IPS-11a (cell line): ENCODE measurements around the gene NME2.
A peak's percentile ranks its signal among the peaks of the same experiment; 100 is the strongest.
"Not testable (repeated sequence)": the region's sequence is repeated elsewhere in the genome, so short reads cannot be mapped to it uniquely, and the experiment has no call there.

Experiments used
- H3K4me3 ChIP-seq: one replicate; pipeline ENCODE4 v1.5.1; 2013; ENCODE audit warnings: low read depth, low read length, control low read depth

Gene NME2

GRCh38 chr17:51152766-51153209, 13.4 kb upstream of the NME2 start:
- H3K4me3 ChIP-seq, result no peak overlapping the region

GRCh38 chr17:51153210-51154072, 12.8 kb upstream of the NME2 start, which contains the start of gene NME1:
TSS of gene NME1 (plus strand) at chr17:51153559. CDS start at chr17:51155655, 2,096 bp downstream.
- H3K4me3 ChIP-seq, result peak within 1 kb of the TSS; percentile 98

GRCh38 chr17:51154176-51154575, 12.0 kb upstream of the NME2 start:
- H3K4me3 ChIP-seq, result peak overlapping the region; percentile 98

- no peak overlapping the region for H3K4me3 ChIP-seq
Measured at GRCh38 chr17:51155416-51155815, 10.8 kb upstream of the NME2 start.

- no peak overlapping the region for H3K4me3 ChIP-seq
Measured at GRCh38 chr17:51159604-51160003, 6.6 kb upstream of the NME2 start.

GRCh38 chr17:51161541-51161940, 4.7 kb upstream of the NME2 start:
- no peak overlapping the region for H3K4me3 ChIP-seq

GRCh38 chr17:51164911-51165679, 1.1 kb upstream of the NME2 start:
- H3K4me3 ChIP-seq, result peak overlapping the region; percentile 93

DNA sequence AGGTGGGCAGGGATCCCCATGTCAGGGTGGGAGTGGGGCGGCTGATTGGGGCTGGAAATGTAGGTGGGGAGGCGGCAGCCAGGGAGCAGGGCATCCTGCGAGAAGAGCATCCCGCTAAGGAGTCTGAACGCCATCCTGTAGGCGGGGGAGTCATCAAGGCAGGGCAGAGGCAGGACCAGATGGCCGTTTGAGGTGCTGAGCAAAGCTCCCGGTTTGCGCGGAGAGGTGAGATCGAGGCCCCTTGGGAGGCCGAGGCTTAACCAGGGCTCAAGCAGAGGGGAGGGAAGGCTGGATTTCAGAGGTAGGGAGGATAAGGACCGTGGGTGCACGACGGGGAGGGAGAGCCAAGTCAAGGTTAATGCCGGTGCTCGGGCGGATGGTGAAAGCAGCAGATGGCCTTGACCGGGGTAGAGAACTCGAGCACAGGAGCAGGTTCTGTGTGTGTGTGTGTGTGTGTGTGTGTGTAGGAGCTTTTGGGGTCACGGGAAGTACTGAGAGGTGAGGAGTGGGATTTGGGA, 472 bp upstream of the NME2 start:
- H3K4me3 ChIP-seq, result peak overlapping the region; percentile 93

GRCh38 chr17:51166987-51167931, 1.0 kb downstream of the NME2 start:
- H3K4me3 ChIP-seq, result peak overlapping the region; percentile 93

DNA sequence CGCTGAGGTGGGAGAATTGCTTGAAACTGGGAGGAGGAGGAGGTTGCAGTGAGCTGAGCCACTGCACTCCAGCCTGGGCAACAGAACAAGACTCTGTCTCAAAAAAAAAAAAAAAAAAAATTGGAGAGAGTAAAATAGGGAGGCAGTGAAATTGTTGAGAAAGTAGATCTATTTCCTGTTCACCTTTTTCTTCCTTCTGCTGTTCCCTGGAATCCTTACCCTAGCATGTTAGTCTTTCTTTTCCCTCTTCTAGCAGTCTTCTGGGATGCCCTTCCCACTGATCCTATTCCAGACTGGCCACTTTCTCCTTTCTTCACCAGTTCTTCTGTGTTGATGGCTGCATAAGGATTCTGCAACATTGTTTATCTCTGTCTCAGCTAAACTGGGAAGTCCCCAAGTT, 3.1 kb downstream of the NME2 start:
- H3K4me3 ChIP-seq, result no peak overlapping the region

DNA sequence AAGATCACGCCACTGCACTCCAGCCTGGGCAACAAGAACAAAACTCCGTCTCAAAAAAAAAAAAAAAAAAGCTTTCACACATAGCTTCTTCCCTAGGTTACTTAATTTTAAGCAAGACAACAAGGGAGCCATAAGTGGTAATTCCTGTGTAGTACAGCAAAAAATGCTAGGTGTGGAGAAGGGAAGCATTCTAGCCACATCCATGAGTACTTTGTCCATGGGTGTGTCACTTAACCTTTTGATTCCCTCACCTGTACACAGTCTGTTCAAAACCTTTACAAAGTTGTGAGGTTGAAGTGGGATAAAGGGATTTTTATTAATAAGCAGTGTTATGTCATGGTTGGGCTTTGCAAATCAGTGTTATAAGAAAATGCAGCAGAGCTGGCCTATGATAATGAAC, 4.5 kb downstream of the NME2 start:
- H3K4me3 ChIP-seq, result no peak overlapping the region

DNA sequence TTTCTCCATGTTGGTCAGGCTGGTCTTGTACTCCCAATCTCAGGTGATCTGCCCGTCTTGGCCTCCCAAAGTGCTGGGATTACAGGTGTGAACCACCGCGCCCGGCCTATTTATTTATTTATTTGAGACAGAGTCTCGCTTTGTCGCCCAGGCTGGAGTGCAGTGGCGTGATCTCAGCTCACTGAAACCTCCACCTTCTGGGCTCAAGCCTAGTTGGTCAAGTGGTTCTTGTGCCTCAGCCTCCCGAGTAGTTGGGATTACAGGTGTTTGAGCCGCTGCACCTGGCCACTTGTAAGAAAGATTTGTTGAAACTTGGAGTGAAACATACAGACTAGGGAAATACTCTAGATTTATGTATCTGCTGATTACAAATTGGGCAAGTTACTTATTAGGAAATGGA, 5.8 kb downstream of the NME2 start:
- H3K4me3 ChIP-seq, result not testable (repeated sequence)

DNA sequence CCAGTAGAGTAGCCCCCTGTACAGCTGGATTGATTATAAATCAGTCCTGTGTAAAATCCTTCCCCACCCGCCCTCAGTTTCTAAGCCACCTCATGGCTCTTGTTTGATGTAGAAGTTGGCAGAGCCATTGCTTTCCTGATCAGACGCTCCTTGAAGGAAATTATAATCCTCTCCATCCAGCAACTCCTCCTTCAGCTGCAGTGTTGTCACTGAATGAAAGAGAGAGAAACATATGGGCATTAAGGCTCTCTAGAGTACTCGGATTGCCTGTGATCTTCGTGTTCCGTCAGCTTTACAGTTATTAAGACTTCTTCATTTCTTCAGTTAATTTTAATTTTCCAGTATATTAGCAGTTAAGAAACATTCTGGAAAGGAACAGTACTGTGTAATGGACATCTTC, 14.3 kb downstream of the NME2 start:
- no peak overlapping the region for H3K4me3 ChIP-seq

- H3K4me3 ChIP-seq, result no peak overlapping the region
Measured at GRCh38 chr17:51184124-51184523, 17.9 kb downstream of the NME2 start.

DNA sequence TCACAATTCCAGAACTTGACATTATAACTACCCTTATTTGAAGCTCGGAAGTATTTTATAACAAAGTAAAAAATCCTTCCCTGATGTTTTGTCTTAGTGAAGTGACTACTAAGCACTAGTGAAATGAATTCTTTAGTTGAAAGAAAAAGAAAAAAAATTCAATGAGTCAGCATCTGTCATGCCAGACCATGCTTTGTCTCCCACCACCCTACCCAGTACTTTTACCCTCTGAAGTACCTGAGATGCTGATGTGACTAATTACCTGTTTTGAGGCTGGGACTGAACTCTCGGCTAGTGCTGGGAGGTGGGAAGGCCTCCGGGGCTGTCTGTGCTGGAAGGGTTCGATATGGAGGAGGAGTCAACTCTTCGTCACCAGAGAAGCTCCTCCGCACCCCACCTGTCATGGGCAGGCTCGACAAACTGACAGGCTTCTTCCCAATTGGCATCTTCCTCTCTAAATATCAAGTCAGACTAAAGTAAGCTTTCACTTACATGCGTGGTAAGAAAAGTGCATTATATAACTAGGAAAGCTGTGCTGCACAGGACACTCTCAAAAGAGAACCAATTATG, 19.6 kb downstream of the NME2 start:
- no peak overlapping the region for H3K4me3 ChIP-seq

GRCh38 chr17:51188271-51188833, 22.1 kb downstream of the NME2 start:
- H3K4me3 ChIP-seq, result no peak overlapping the region

GRCh38 chr17:51189162-51189561, 23.0 kb downstream of the NME2 start:
- no peak overlapping the region for H3K4me3 ChIP-seq

GRCh38 chr17:51189628-51190027, 23.4 kb downstream of the NME2 start:
- no peak overlapping the region for H3K4me3 ChIP-seq

DNA sequence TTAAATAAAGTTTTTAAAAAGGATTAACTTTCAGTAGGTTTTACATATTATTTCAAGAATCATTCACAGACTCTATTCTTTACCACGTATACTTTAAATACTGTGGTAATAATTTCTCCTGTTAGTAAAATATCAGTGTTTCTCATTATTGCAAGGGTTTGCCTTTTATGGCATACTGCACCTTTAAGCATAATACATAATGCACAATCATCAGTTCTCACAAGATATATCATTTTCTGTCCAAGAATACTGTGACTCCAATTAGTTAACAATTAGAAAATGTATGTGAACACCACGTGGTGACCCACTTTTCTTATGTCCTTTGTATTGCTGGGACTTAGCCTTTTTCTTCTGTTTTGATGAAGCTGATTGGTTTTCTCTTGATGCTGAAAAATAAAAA, 25.7 kb downstream of the NME2 start:
- H3K4me3 ChIP-seq, result no peak overlapping the region

- no peak overlapping the region for H3K4me3 ChIP-seq
Measured at GRCh38 chr17:51197754-51198153, 31.5 kb downstream of the NME2 start.
